Measurements from ENCODE around the gene SNRPA.
"Not testable (repeated sequence)": the region's sequence is repeated elsewhere in the genome, so short reads cannot be mapped to it uniquely, and the experiment has no call there.

Gene SNRPA

GRCh38 chr19:40777937-40778705 lies 27.1 kb downstream of the SNRPA start, which contains the start of gene RAB4B:
TSS of gene RAB4B (plus strand) at chr19:40778247. CDS start at chr19:40778376, 129 bp downstream.
- peak; percentile 100 for DNase-seq

GRCh38 chr19:40778706-40779284 lies 27.8 kb downstream of the SNRPA start:
- no peak for DNase-seq

- DNase-seq: no peak
Observed at GRCh38 chr19:40780582-40780981, 29.6 kb downstream of the SNRPA start.

GRCh38 chr19:40781140-40781539 lies 30.1 kb downstream of the SNRPA start:
- no peak for DNase-seq

GRCh38 chr19:40783711-40784110 lies 32.7 kb downstream of the SNRPA start:
- no peak for DNase-seq

GRCh38 chr19:40784146-40784545 lies 33.1 kb downstream of the SNRPA start:
- DNase-seq: not testable (repeated sequence)

GRCh38 chr19:40785526-40785925 lies 34.5 kb downstream of the SNRPA start:
- no peak for DNase-seq

GRCh38 chr19:40786060-40787037 lies 35.3 kb downstream of the SNRPA start:
- DNase-seq: no peak

- no peak for DNase-seq
Observed at GRCh38 chr19:40791349-40791748, 40.3 kb downstream of the SNRPA start.

- no peak for DNase-seq
Observed at GRCh38 chr19:40791996-40792395, 41.0 kb downstream of the SNRPA start.

GRCh38 chr19:40797166-40797962 lies 46.4 kb downstream of the SNRPA start:
- DNase-seq: no peak

GRCh38 chr19:40797963-40798682 lies 47.1 kb downstream of the SNRPA start:
- no peak for DNase-seq

GRCh38 chr19:40798683-40799557 lies 47.9 kb downstream of the SNRPA start, which contains the start of gene EGLN2:
TSS of gene EGLN2 (plus strand) at chr19:40799191. CDS start at chr19:40800573, 1,382 bp downstream.
- peak; percentile 100 for DNase-seq

GRCh38 chr19:40799558-40800338 lies 48.7 kb downstream of the SNRPA start:
- no peak for DNase-seq

- DNase-seq: no peak
Observed at GRCh38 chr19:40800339-40800996, 49.5 kb downstream of the SNRPA start.

- DNase-seq: no peak
Observed at GRCh38 chr19:40800997-40801377, 50.0 kb downstream of the SNRPA start.

- no peak for DNase-seq
Observed at GRCh38 chr19:40801426-40802299, 50.7 kb downstream of the SNRPA start.
